Measurements from ENCODE around the gene RHOT2.

Gene RHOT2

DNA sequence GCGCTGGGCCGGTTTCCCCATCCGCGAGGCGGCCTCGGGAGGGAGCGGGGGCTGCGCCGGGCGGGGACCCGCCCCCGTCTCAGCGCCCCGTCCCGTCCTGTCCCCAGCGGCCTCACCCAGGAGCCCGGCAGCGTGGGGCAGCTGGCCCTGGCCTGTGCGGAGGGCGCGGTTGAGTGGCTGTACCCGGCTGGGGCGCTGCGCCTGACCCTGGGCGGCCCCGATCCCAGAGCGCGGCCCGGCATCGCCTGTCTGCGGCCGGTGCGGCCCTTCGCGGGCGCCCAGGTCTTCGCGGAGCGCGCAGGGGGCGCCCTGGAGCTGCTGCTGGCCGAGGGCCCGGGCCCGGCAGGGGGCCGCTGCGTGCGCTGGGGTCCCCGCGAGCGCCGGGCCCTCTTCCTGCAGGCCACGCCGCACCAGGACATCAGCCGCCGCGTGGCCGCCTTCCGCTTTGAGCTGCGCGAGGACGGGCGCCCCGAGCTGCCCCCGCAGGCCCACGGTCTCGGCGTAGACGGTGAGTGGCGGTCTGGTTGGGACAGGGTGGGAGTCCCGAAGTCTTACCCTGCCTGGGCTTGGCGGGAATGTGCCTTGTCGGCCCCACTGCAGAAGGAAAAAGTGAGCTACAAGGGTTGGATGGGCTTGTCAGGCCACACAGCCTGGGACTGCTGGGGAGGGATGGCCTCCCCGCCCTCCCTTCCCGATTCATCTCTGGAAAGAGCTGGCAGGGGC is 47.7 kb downstream of the RHOT2 start:
- no peak for DNase-seq (ENCODE audit: low read depth)

DNA sequence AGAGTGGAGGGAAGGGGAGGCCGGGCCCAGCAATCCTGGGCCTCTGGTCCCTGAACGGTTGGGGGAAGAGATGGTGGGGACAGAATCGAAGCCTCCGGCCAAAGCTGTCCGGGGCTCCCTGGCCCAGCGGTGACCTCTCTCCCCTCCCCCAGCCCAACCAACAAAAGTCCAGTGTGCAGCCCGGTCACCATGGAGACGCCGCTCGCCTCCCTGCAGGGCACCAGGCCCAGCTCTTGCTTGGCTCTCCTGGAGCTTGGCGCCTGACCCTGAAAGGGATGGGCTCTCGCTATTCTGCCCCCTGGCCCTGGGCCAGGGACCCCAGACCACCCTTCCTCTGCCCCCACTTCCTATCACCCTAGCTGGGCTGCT is 48.3 kb downstream of the RHOT2 start:
- DNase-seq (ENCODE audit: low read depth): no peak

GRCh38 chr16:716768-717325 is 48.9 kb downstream of the RHOT2 start:
- DNase-seq (ENCODE audit: low read depth): no peak

- DNase-seq (ENCODE audit: low read depth): no peak
Observed at GRCh38 chr16:717450-718245, 49.7 kb downstream of the RHOT2 start.

- DNase-seq (ENCODE audit: low read depth): no peak
Observed at GRCh38 chr16:718389-718788, 50.5 kb downstream of the RHOT2 start.

DNA sequence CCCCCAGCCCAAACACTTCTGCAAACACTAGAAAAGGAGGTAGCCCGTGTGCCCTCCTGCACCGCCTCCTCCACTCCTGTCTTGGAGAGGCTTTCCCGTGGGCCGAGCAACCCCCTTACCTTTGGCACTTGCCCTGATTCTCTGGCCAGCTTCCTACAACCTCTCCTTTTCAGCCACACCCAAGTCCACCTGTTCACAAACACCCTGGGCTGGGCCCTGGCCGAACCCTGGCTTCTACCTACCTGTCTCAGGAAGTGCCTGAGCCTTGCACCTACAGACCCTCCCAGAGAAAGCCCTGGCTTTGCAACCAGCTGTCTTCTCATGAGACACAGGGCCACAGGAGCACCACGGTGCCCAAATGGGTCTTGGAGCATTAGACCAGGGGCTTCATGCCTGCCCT is 51.0 kb downstream of the RHOT2 start:
- no peak for DNase-seq (ENCODE audit: low read depth)

- DNase-seq (ENCODE audit: low read depth): no peak
Observed at GRCh38 chr16:719815-720446, 52.0 kb downstream of the RHOT2 start.

GRCh38 chr16:720447-720989 is 52.6 kb downstream of the RHOT2 start:
- peak; percentile 58 for DNase-seq (ENCODE audit: low read depth)

GRCh38 chr16:720990-721764 is 53.2 kb downstream of the RHOT2 start, which contains the start of gene ANTKMT:
Gene ANTKMT (plus strand): TSS chr16:721146. CDS start chr16:721275, 129 bp downstream.
- peak; percentile 72 for DNase-seq (ENCODE audit: low read depth)

DNA sequence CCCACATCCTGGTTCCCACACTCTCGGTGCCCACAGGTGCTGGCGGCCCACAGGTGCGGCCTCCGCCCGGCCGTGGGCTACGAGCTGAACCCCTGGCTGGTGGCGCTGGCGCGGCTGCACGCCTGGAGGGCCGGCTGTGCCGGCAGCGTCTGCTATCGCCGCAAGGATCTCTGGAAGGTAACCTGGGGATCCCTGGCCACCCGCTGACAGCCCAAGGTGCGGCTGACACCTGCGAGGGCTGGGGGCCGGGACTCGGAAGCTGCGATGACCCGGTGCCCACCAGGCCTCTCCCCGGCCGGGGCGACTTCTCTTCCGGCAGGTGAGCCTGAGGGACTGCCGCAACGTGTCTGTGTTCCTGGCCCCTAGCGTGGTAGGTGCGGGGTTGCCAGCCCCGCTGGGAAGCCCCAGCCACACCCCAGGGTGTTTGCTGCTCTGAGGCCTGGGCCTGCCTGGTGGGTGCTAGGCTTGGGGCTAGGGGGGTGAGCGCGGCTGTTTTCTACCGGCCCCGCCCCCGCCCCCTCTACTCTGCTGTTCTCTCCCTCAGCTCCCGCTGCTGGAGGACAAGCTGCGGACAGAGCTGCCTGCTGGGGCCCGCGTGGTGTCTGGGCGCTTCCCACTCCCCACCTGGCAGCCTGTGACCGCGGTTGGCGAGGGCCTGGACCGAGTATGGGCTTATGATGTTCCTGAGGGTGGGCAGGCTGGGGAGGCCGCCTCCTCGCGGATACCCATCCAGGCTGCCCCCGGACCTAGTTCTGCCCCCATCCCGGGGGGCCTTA is 54.0 kb downstream of the RHOT2 start:
- no peak for DNase-seq (ENCODE audit: low read depth)

DNA sequence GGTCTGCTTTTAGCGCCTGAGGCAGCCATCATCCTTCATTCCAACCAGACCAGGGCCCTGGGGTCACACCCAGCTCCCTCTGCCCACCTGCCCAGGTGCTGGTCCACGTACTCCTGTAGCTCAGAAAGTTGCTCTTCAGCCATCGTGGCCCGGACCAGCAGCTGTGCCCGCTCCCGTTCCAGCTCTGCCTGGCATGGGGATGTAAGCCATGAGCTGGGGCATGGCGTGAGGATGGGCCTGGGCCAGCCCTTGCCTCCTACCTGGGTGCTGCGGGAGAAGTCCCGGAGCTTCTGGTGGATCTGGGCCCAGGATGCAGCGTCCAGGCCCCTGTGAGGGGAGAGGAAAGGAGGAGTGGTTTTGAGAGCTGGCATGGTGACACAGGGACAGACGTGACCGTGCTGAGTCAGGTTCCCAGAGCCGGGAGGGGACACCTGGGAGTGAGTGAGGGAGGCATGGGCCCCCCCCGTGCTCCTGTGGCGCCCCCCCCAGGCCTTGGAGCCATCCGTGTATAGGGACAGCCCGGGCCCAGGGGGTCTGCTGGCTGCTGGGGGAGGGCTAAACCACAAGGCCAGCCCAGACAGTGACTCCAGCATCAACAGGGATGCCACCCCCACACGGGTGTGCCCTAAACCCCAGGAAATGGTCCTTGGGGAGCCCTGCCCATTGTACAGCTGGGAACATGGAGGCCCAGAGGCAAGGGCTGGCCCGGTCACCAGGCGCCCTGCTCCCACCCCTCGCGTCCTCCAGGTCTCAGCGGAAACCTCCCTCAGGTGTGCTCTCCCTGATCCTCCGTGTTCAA is 55.1 kb downstream of the RHOT2 start:
- DNase-seq (ENCODE audit: low read depth): no peak

DNA sequence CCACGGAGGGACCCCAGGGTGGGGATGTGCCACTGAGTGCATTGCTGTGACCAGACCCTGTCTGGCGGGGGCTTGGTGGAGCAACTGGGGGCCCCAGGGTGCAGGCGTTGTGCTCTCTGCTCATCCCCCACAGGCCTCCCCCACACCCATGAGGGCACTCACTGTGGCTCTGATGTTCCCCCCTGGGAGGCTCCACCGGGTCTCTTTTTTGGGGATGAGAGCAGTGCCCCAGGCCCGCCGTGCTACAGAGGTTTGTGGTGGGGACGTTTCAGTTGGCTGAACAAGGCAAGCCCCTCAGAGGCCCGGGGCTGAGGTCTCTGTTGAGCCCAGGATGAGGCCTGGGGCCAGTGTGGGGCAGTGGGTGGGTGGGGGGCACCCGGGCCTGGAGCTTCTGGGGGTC is 55.8 kb downstream of the RHOT2 start:
- no peak for DNase-seq (ENCODE audit: low read depth)

Data from CMK (cell line).